ENCODE data around the gene KRT2. TPM values are rescaled to one million over a fixed set of nuclear protein-coding genes. Genes with fewer than 3 reads are reported as not detected.

The KRT2 gene
- total RNA-seq, 4 donors from 2014 or later = 357 to 1,953 (median 1,221) TPM

GRCh38 chr12:52661668-52662067 is 9.7 kb upstream of the KRT2 start:
- H3K4me3 ChIP-seq = no peak overlapping the region
- H3K4me1 ChIP-seq = peaks cover 22% of the 10 kb centered on the region
- H3K9me3 ChIP-seq = no peaks in the 10 kb centered on the region
- TF ChIP-seq EP300 (IDR thresholded peaks at IDR 0.05) (no peak), POLR2AphosphoS5 (IDR thresholded peaks at IDR 0.05) (no peak), CTCF (IDR thresholded peaks at IDR 0.05) (no peak), POLR2A (IDR thresholded peaks at IDR 0.05) (no peak)
- H3K27ac ChIP-seq = peak overlapping the region; percentile 24
- H3K27me3 ChIP-seq = peaks cover 4% of the 10 kb centered on the region
- WGBS = 96% methylated on average over 3 of the region's 3 CpGs
- DNase-seq (ENCODE audit: low spot score in 2 of 2) = no peak
- no peaks in the 10 kb centered on the region for H3K36me3 ChIP-seq

- H3K9me3 ChIP-seq = no peaks in the 10 kb centered on the region
- 66% methylated on average over 3 of the region's 3 CpGs for WGBS
- no peaks in the 10 kb centered on the region for H3K36me3 ChIP-seq
- peaks cover 4% of the 10 kb centered on the region for H3K27me3 ChIP-seq
- TF ChIP-seq EP300 (IDR thresholded peaks at IDR 0.05) (no peak), POLR2A (IDR thresholded peaks at IDR 0.05) (no peak), POLR2AphosphoS5 (IDR thresholded peaks at IDR 0.05) (no peak), CTCF (IDR thresholded peaks at IDR 0.05) (no peak)
- peaks cover 29% of the 10 kb centered on the region for H3K4me1 ChIP-seq
- no peak overlapping the region for H3K4me3 ChIP-seq
- DNase-seq (ENCODE audit: low spot score in 2 of 2) = no peak
- H3K27ac ChIP-seq = no peak overlapping the region
Measured at GRCh38 chr12:52660934-52661499, 9.0 kb upstream of the KRT2 start.

GRCh38 chr12:52659951-52660350 is 7.9 kb upstream of the KRT2 start:
- Histone ChIP-seq H3K9me3 (no peaks in the 10 kb centered on the region), H3K36me3 (no peaks in the 10 kb centered on the region), H3K4me1 (peaks cover 39% of the 10 kb centered on the region), H3K27me3 (no peaks in the 10 kb centered on the region), H3K4me3 (no peak overlapping the region), H3K27ac (peak overlapping the region; percentile 22)
- DNase-seq (ENCODE audit: low spot score in 2 of 2) = no peak
- TF ChIP-seq CTCF (IDR thresholded peaks at IDR 0.05) (no peak), EP300 (IDR thresholded peaks at IDR 0.05) (no peak), POLR2AphosphoS5 (IDR thresholded peaks at IDR 0.05) (no peak), POLR2A (IDR thresholded peaks at IDR 0.05) (no peak)
- WGBS = 54% methylated on average over 4 of the region's 4 CpGs

GRCh38 chr12:52659395-52659794 is 7.4 kb upstream of the KRT2 start:
- TF ChIP-seq EP300 (IDR thresholded peaks at IDR 0.05) = no peak
- TF ChIP-seq CTCF (IDR thresholded peaks at IDR 0.05) = no peak
- 44% methylated on average over 5 of the region's 7 CpGs for WGBS
- H3K27ac ChIP-seq = peak overlapping the region; percentile 22
- H3K4me3 ChIP-seq = no peak overlapping the region
- no peak for DNase-seq (ENCODE audit: low spot score in 2 of 2)
- no peaks in the 10 kb centered on the region for H3K9me3 ChIP-seq
- H3K36me3 ChIP-seq = no peaks in the 10 kb centered on the region
- peaks cover 42% of the 10 kb centered on the region for H3K4me1 ChIP-seq
- H3K27me3 ChIP-seq = no peaks in the 10 kb centered on the region

- 69% methylated on average over 4 of the region's 4 CpGs for WGBS
- H3K36me3 ChIP-seq = no peaks in the 10 kb centered on the region
- TF ChIP-seq POLR2AphosphoS5 (IDR thresholded peaks at IDR 0.05) (no peak), POLR2A (IDR thresholded peaks at IDR 0.05) (no peak), EP300 (IDR thresholded peaks at IDR 0.05) (no peak), CTCF (IDR thresholded peaks at IDR 0.05) (no peak)
- H3K9me3 ChIP-seq = no peaks in the 10 kb centered on the region
- peaks cover 42% of the 10 kb centered on the region for H3K4me1 ChIP-seq
- H3K27me3 ChIP-seq = no peaks in the 10 kb centered on the region
- no peak for DNase-seq (ENCODE audit: low spot score in 2 of 2)
- no peak overlapping the region for H3K27ac ChIP-seq
- H3K4me3 ChIP-seq = no peak overlapping the region
Measured at GRCh38 chr12:52658196-52658595, 6.2 kb upstream of the KRT2 start.
